ENCODE results near the gene SLC22A12. TPM values are rescaled to one million over a fixed set of nuclear protein-coding genes. Genes with fewer than 3 reads are reported as not detected.
"Not testable (repeated sequence)": the region's sequence is repeated elsewhere in the genome, so short reads cannot be mapped to it uniquely, and the experiment has no call there.

The SLC22A12 gene
- total RNA-seq, 1 donor: not detected

DNA sequence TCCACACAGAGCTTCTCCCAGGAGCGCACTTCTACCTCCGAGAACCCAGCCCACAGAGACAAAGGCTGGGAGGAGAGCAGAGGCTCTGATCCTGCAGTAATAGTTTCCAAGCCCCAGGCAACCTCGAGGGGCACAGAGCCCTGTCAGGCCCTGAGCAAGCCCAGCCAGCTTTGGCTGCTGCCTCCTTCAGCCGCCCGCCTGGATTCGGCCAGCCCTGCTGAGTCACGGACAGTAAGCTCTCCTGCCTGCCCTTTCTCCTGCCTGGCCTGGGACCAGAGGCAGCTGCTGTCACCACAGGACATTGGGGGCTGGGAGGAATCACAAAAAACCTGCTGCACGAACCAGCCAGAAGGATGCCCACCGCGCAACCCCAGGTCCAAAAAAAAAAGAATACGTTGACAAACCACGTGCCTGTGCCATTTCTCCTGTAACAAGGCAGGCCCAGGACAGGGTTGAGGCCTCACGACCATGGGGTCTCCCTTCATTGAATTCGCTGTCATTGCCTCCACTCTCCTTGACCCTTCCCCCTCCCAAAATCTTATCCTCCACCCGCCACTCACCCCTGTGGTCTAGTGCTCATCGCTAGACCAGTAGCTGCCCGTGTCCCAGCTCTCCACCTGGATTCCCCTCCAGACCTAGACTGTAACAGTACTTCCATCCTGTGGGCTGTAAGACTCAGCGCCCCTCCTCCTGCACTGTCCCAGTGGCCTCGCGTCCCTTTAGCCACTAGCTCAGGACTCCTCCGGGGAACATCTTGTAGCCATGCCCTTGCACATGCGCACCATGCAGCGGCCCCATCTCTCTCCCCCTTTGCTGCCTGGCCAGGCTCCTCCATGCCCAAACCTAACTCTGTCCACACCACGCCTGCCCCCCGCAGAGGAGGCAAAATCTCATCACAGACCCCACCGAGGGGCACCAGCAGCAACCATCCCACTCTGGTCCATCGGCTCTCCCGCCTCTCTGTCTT, 7.4 kb upstream of the SLC22A12 start:
- no peak for DNase-seq (ENCODE audit: low read depth in 2 of 3, low spot score in 2 of 3)

DNA sequence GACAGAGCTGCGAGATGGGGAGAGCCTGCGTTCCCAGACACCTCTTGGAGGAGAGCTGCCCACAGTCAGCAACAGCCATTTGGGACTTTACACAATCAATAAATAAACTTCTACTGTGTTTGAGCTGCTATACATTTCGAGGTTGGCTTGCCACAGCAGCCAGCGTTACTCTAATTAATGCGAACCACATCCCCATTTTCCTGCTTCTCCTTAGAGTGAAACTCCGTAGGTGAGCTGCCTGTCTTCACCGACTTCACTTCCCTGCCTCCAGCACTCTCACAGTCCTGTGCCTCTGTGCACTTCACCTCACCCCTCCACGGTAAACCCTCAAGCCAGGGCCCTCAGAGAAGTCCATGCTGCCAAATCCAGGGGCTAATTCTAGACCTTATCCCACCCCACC, 5.9 kb upstream of the SLC22A12 start:
- DNase-seq (ENCODE audit: low read depth in 2 of 3, low spot score in 2 of 3): no peak

DNA sequence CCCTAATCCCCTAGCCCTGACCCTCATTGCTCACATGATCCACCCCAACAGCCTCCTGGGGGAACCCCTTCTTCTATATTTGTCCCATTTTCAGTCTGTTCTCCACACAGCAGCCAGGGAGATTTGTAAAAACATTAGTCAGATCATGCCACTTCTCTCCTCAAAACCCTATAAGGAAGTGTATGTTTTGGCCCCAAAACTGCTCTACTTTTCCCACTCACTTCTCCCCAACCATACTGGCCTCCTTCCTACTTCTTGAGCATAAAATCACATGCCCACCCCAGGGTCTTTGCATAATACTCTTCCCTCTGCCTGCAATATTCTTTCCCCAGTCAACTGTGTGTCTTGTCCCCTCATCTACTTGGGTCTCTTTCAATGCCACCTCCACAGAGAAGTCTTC, 4.7 kb upstream of the SLC22A12 start:
- DNase-seq (ENCODE audit: low read depth in 2 of 3, low spot score in 2 of 3): no peak

DNA sequence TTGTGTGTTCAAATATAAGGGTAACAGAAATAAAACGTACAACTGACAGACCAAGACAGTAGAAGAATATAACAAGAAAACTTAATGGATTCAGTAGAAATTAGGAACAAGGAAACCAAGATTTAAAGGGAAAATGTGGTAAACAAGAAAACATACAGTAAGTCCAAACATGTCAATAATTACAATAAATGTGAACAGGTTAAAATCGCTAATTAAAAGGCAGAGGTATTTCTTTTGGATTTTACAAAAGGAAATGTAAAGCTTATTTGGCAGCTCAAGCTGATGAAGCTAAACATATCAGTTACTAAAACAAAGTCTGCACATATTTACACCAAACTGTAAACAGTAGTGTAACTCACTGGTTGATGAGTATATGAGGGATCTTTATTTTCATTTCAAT, 2.3 kb upstream of the SLC22A12 start:
- no peak for DNase-seq (ENCODE audit: low read depth in 2 of 3, low spot score in 2 of 3)

DNA sequence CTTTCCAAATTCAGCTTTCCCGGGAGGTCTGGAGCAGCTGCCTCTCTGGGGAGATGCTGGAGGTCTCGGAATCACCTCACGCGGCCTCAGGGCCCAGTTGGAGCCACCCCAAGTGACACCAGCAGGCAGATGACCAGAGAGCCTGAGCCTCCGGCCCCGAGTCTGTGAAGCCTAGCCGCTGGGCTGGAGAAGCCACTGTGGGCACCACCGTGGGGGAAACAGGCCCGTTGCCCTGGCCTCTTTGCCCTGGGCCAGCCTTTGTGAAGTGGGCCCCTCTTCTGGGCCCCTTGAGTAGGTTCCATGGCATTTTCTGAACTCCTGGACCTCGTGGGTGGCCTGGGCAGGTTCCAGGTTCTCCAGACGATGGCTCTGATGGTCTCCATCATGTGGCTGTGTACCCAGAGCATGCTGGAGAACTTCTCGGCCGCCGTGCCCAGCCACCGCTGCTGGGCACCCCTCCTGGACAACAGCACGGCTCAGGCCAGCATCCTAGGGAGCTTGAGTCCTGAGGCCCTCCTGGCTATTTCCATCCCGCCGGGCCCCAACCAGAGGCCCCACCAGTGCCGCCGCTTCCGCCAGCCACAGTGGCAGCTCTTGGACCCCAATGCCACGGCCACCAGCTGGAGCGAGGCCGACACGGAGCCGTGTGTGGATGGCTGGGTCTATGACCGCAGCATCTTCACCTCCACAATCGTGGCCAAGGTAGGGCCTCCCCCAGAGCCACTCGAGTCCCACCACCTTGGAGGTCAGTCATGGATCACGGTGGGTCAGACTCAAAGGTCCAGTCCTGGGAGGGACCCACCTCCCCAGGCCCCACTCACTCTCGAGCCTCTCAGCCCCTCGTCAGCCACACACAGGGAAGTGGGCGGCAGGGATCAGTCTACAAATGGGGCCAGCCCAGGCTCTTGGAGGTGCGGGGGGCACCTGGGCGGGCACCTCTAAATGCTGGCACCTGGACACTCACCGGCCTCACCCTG, 525 bp downstream of the SLC22A12 start:
- no peak for DNase-seq (ENCODE audit: low read depth in 2 of 3, low spot score in 2 of 3)

DNA sequence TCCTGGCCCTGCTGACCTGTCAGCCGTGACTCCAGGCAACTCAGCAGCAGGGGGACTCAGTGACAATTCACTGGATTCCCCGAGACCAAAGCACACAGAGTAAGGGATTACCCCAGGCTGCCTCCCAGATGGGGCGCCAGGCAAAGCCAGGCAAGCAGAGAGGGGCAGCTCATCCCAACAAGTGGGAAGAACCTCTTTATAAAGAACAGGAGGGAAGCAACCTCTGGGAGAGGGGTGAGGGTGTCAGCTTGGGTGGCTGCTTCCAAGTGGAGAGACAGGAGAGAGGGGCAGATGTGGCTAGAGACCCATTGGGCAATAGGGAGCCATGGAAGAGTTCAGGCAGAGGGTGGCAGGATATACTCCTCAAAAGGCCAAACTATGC, 1.2 kb downstream of the SLC22A12 start:
- no peak for DNase-seq (ENCODE audit: low read depth in 2 of 3, low spot score in 2 of 3)

DNA sequence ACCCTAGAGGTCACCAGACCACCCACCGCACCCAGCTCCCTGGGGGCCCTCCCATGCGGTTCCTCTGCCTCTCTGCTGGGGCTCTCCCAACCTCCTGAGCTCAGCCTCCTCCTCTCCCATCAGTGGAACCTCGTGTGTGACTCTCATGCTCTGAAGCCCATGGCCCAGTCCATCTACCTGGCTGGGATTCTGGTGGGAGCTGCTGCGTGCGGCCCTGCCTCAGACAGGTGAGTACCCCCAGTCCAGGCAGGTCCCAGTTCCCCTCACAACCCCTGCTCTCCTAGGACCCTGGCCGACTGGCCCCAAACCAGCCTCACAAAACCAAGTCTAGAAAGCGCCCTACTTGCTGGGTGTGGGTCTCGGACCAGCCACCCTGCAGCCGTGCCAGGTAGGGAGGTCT, 1.6 kb downstream of the SLC22A12 start:
- no peak for DNase-seq (ENCODE audit: low read depth in 2 of 3, low spot score in 2 of 3)

DNA sequence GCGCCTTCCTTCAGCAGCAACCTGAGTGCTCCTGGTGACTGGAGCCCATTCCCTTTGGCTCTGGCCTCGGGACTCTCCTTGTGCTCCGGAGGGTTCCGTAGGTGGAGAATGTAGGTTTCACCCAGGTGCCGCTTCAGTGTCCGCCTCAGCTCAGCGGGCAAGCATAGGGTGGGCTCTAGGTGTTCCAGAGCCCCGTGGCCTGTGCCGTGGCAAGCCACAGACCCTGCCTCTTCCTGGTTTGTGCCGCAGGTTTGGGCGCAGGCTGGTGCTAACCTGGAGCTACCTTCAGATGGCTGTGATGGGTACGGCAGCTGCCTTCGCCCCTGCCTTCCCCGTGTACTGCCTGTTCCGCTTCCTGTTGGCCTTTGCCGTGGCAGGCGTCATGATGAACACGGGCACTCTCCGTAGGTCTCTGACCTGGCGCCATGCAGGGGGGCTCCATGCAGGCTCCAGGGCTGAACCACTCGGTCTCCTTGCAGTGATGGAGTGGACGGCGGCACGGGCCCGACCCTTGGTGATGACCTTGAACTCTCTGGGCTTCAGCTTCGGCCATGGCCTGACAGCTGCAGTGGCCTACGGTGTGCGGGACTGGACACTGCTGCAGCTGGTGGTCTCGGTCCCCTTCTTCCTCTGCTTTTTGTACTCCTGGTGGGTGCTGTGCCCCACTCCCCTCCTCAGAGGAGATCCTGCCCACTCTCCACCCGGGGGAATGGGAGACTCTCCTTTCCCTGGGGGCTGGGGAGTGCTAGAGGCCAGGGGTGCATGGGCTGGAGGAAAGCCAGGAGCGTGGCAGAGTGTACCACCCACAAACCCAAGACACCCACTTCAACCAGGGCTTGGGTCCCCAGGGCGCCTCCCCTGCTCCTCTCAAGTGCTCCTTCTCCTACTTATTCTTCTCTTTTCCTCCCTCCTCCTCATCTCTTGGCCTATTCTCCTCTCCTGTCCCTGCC, 2.4 kb downstream of the SLC22A12 start:
- no peak for DNase-seq (ENCODE audit: low read depth in 2 of 3, low spot score in 2 of 3)

DNA sequence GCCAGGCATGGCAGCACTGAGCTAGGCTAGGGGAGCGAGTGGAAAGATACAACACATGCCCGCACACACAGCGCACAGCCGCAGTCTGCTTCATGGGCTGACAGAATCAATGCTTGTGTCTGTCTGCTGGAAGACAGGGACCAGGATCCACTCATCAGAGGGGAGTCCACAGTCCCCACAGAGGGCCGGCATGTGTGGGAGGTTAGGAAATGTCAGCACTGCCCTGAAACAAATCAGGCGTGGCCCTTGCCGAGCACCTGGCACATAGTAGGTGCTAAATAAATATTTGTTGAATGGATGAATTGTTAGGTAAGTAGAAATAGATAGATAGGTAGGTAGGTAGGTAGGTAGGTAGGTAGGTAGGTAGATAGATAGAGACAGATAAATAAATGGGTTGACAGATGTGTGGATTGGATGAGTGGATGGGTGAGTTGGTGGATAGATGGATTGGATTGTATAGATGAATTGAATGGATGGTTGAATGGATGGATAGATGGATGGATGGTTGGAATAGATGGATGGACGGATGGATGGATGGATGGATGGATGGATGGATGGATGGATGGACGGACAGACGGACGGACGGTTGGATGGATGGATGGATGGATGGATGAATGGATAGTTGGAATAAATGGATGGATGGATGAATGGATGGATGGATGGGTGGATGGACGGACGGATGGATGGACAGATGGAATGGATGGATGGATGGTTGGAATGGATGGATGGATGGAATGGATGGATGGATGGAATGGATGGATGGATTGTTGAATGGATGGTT, 3.3 kb downstream of the SLC22A12 start:
- no peak for DNase-seq (ENCODE audit: low read depth in 2 of 3, low spot score in 2 of 3)

DNA sequence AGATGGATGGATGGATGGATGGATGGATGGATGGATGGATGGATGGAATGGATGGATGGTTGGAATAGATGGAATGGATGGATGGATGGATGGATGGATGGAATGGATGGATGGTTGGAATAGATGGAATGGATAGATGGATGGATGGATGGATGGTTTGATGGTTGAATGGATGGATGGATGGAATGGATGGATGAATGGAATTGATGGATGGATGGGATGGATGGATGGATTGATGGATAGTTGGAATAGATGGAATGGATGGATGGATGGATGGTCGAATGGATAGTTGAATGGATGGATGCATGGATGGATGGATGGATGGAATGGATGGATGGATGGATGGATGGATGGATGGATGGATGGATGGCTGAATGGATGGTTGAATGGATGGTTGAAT, 4.9 kb downstream of the SLC22A12 start:
- not testable (repeated sequence) for DNase-seq (ENCODE audit: low read depth in 2 of 3, low spot score in 2 of 3)

DNA sequence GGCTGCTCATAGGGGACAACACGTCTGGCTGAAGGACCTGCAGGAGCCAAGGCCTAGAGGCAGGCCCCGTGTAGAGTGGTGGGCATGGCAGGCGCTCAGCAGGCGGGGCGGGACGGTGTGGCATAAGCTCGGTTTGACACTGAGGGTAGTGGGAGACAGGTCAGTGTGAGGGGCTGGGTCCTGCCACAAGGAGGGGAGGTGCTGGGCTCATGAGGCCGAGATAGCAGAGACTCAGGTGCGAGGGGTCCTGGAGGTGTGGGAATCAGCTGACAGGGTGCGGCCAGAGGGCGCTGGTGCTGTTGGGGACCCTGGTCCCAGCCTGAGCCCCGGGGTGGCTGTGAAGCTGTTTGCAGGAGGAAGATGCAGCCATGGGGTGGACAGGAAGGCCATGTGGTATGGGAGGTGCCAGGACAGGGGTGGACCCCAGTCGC, 6.7 kb downstream of the SLC22A12 start:
- no peak for DNase-seq (ENCODE audit: low read depth in 2 of 3, low spot score in 2 of 3)

DNA sequence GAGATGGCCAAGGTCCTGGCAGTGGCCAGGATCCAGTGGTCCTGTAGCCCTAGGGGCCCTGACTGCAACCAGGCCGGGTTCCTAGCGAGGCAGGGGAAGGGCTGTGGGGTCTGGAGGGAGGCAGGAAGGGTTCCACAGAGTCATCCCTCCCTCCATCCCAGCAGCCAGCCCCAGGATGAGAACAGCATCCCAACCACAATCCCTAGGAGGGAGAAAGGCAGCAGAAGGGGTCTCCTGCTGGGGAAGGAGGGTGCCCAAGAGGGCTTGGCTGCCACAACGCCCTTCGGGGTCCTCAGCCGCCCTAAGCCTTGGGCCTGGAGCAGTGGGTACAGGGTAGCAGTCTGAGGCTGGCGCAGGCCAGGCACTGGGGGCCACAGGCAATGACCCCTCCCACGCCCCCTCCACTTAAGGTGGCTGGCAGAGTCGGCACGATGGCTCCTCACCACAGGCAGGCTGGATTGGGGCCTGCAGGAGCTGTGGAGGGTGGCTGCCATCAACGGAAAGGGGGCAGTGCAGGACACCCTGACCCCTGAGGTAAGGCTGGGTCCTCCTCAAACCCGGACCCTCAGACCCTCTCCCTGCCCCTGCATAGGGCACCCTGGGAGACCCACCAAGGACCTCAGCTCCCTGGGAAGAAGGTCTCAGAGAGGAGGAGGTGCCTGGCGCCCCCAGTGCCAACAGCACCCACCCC, 7.2 kb downstream of the SLC22A12 start:
- DNase-seq (ENCODE audit: low read depth in 2 of 3, low spot score in 2 of 3): no peak

DNA sequence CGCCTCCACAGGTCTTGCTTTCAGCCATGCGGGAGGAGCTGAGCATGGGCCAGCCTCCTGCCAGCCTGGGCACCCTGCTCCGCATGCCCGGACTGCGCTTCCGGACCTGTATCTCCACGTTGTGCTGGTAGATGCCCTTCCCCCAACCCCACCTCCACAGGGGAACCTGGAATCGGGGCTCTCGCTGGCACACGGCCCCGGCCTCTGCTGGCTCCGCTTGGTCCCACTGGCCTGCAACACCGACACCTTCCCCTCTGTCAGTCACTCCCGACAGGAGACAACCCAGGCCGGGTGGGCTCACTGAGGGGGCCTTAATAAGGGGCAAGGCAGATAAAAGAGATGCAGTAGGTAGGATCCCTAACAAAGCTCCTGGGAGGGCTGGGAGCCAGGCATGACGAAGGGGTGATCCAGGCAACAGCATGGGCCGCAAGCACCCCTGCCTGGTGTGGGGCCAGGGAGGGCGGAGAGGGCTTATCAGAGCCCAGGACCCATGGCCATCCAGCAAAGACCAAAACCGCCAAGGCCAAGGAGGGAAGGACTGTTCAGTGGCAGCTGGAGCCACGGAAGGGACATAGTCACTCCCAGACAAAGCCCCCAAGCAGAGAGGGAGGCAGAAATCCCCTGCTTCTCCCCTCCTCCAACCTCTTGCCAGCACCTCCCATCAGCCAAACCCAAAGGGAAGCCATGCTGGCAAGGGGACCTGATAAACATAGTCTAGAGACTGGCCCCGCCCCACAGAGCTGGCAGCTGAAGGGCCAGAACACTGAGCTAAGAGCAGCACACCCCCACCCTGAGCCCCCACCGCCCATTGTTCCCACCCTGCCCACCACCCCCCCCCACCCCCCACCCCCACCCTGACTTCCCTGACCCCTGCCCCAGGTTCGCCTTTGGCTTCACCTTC, 8.0 kb downstream of the SLC22A12 start:
- DNase-seq (ENCODE audit: low read depth in 2 of 3, low spot score in 2 of 3): no peak

DNA sequence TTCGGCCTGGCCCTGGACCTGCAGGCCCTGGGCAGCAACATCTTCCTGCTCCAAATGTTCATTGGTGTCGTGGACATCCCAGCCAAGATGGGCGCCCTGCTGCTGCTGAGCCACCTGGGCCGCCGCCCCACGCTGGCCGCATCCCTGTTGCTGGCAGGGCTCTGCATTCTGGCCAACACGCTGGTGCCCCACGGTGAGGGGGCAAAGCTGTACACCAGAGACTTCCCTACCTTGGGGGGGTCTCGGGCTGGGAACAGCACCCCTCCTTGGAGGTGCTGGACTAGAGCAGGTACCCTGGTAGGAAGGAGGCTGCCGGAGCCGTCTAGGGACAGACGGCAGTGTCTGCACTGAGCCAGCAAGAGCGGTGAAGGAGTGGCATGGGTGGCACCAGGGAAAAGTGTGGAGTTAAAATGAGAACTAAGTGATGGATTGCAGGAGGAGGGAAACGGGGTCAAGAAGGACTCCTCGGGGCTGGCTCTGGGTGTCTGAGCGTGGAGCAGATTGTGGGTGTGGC, 8.7 kb downstream of the SLC22A12 start:
- DNase-seq (ENCODE audit: low read depth in 2 of 3, low spot score in 2 of 3): no peak

DNA sequence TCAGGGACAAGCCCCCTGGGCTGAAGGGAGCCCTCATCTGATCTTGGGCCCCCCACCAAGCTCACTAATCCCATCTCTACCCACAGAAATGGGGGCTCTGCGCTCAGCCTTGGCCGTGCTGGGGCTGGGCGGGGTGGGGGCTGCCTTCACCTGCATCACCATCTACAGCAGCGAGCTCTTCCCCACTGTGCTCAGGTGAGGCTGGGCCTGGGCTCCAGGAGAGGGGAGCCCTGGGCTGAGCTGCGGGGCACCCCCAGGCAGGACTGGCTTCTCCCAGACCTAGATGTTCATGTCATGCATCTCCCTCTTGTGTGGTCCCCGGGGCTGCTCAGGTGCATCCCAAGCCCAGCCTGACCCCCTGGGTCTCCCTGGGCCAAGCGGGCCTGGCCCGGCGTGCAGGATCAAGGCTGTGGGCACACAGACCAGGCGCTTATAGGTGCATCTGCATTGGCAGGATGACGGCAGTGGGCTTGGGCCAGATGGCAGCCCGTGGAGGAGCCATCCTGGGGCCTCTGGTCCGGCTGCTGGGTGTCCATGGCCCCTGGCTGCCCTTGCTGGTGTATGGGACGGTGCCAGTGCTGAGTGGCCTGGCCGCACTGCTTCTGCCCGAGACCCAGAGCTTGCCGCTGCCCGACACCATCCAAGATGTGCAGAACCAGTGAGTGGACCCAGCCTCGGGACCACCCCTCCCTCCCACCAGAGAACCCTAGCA, 9.4 kb downstream of the SLC22A12 start:
- no peak for DNase-seq (ENCODE audit: low read depth in 2 of 3, low spot score in 2 of 3)

DNA sequence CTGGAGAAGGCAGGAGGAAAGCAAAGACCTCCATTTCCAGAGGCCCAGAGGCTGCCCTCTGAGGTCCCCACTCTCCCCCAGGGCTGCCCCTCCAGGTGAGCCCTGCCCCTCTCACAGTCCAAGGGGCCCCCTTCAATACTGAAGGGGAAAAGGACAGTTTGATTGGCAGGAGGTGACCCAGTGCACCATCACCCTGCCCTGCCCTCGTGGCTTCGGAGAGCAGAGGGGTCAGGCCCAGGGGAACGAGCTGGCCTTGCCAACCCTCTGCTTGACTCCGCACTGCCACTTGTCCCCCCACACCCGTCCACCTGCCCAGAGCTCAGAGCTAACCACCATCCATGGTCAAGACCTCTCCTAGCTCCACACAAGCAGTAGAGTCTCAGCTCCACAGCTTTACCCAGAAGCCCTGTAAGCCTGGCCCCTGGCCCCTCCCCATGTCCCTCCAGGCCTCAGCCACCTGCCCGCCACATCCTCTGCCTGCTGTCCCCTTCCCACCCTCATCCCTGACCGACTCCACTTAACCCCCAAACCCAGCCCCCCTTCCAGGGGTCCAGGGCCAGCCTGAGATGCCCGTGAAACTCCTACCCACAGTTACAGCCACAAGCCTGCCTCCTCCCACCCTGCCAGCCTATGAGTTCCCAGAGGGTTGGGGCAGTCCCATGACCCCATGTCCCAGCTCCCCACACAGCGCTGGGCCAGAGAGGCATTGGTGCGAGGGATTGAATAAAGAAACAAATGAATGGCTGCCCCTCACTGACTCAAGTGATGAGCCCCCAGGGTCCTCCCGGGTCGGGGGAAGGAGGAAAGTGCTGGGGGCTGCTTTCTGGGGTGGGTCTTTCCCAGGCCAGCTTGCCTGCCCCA, 10.8 kb downstream of the SLC22A12 start:
- no peak for DNase-seq (ENCODE audit: low read depth in 2 of 3, low spot score in 2 of 3)
